ENCODE measurements around the gene HOXA1.

Gene HOXA1

GRCh38 chr7:27104341-27105058 lies 8.7 kb upstream of the HOXA1 start:
- peak; percentile 35 for DNase-seq

DNA sequence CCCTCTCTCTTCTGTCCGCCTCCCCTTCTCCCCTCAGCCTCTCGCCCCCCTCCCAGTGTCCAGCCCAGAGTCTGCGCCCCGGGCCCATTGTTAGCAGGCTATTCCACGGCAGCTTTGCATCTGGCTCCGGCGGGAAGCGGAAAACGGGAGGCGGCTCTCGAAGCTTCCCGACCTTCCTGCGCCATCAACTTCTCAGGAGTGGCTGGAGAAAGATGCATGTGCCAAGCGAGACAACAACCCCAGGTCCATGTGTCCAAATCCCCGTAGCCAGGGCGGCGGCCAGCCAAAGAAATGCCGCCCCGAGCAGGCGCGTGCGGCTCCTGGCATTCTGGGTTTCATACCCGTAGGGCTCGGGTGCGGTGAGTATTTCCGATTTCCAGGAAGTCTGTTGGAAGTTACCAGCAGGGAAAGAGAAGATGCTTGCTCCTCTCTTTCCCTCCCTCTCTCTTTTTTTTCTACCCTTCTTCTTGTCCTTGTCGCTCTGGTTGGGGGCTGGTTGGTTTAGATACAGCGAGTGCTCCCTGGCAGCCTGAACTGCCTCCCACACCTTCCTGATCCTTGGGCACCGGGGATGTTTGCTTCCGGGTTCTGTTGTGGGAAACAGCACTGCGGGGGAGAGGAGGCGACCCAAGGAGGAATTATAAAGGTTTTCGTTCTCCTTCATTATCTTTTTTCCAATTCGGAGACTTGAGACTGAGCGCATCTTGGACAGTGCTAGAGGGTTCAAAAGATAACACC lies 7.9 kb upstream of the HOXA1 start:
- DNase-seq = peak; percentile 30

GRCh38 chr7:27102581-27103442 lies 7.0 kb upstream of the HOXA1 start, which contains the start of gene HOXA2:
TSS of gene HOXA2 (minus strand) at chr7:27102683. CDS start at chr7:27102500, 183 bp downstream.
- no peak for DNase-seq

GRCh38 chr7:27101957-27102580 lies 6.3 kb upstream of the HOXA1 start:
- peak; percentile 33 for DNase-seq

GRCh38 chr7:27101171-27101956 lies 5.6 kb upstream of the HOXA1 start:
- peak; percentile 52 for DNase-seq

DNA sequence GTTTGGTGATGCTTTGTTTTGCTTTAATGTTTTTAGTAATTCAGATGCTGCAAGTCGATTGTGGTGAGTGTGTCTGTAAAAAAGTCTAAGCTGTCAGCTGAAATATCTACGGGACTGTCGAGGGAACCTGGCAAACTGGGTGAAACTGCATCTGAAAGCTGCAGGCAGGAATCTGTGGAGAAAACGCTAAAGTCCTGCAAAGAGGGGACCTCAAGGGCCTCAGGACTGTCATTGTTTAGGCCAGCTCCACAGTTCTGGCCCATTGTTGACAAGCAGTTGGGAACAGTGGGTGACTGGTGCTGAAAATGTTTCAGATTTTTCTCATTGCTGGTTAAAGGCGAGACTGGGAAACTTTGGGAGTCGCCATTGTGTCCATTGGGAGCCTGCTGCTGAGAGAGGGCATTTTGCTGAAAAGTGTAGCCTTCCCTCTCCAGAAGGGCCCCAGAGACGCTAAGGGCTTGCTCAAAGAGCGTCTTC lies 4.9 kb upstream of the HOXA1 start:
- DNase-seq = no peak

- DNase-seq = no peak
Observed at GRCh38 chr7:27099453-27100370, 3.9 kb upstream of the HOXA1 start.

- peak; percentile 68 for DNase-seq
Observed at GRCh38 chr7:27098578-27099451, 3.0 kb upstream of the HOXA1 start.

DNA sequence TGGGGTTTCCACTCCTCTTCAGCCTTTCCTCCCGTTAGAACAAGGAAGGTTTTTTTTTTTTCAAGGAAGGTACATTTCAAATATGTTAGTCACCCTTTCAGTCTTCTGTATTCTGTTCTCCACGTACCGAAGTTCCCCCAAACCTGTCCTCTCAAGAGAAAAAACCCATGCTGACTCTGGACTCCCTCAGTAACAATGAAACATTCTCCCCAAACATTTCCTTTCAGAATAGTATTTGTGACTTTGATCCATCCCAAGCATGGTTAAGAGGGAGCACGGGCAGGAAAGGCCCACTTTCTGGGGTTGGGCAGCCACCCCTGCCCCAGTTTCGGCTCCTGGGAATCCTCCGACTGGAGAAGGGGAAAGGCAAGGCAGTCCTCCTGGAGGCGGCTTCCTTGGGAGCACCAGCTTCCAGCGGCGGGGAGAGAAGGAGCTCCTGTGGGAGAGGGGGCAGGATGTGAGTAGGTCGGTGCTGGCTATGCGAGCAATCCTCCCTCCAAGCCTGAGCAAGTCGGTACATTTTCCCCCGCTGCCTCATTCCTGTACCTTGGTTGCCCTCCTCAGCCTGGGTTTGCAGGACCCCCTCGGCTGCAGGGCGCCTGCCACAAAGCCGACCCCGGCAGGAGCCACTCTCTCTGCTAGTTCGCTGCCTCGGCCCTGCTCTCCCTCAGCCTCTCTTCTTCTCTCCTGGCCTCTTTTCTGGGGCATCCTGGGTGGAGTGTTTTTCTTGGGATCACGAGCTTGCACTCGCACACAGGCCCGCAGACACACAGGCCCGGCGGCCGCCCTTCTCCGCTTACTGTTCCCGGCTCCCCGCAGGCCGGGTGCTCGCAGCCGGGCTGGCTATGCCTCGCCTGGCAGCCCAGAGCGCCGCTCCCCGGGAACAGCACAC lies 2.1 kb upstream of the HOXA1 start:
- peak; percentile 32 for DNase-seq

- DNase-seq = peak; percentile 78
Observed at GRCh38 chr7:27096768-27097514, 1.1 kb upstream of the HOXA1 start.

DNA sequence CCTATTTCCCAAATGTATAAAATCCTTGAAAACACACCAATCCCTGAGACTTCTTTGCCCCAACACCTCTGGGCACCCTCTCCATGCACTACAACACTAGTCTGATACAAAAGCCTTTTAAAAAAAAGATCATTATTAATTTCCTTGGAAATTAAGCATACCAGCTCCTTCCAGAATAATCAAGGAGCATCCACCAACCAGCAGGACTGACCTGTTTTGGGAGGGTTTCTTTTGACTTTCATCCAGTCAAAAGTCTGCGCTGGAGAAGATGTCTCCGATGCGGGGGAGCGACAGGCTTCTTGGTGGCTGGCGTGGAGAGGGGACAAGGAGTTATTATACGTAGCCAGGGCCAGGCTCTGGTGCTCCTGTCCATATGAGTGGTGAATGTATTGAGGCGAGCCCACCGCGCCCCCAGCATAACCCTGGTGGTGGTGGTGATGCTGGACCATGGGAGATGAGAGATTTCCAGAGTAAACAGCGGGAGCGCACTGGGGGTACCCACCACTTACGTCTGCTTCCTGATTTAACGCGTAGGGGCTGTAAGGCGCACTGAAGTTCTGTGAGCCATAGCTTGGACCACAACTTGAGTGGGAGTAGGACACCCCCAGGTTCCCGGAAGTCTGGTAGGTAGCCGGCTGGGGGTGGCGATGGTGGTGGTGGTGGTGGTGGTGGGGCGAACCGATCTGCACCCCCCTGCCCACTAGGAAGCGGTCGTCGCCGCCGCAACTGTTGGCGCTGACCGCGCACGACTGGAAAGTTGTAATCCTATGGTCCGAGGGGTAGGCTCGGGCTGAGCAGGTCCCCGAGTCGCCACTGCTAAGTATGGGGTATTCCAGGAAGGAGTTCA lies 527 bp downstream of the HOXA1 start:
- no peak for DNase-seq

DNA sequence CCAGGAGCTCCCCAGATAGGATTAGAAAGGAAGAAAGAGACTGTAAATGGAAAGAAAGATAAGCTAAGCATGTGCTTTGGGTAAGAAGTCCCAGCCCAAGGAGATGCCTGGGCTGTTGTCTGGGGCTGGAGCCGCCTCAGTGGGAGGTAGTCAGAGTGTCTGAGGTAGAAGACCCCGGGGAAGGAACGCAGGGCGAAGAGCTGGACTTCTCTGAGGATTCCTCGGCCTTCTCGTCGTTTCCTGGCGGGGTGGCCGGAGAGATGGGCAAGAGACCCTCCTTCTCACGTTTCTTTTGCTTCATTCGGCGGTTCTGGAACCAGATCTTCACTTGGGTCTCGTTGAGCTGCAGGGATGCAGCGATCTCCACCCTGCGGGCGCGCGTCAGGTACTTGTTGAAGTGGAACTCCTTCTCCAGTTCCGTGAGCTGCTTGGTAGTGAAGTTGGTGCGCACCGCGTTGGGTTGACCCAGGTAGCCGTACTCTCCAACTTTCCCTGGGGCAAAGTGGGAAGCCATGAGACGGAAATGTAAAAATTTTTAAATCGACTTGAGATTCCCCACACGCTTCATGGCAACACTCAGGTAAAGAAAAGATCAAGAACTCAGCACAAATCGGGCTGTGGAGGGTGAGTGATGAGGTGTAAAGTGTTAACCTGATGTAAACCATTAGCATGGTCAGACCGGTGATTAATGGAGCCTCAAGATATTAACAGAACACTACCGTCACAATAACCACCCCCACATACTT lies 1.3 kb downstream of the HOXA1 start:
- no peak for DNase-seq

GRCh38 chr7:27093184-27093895 lies 2.5 kb downstream of the HOXA1 start:
- no peak for DNase-seq

GRCh38 chr7:27092819-27093110 lies 3.0 kb downstream of the HOXA1 start:
- no peak for DNase-seq

DNA sequence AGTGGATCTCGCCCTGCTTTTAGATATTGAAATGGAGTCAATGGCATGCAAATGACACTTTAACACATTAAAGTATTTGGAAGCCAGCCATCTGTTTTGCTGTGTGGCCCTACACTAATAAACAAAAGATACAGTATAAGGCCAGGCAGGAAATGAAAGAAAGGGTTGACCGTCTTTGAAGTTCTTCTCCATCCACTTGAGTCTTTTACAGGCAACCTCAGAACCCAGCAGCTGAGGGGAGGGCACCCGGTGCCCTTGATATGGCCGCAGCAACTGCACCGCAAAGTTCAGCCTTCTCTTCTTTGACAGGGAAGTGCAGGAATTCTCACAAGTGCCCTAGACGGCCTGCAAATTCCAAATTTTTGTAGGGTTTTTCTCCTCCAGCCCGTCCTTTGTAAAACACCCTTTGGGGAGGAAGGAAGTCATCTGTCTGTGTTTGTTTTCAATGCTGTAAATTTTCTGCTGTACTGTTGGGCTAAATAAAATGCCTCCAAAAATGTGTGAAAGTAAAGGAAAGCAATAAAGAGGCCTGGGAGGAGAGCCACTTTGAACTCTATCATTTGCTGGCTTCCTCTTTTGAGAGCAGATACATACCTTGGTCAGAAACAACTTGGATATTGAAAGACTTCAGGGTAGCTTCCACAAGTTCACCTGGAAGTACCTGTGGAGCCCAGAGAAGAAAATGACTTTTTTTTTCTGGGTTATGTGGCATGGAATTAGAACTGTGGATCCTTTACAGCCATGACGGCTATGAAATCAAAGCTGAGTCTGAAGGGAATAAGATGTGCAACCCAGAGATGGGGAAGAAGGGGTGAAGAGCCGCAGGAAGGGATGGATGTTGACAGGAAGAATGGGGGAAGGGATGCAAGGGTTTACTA lies 3.6 kb downstream of the HOXA1 start:
- DNase-seq = no peak
